Measurements from ENCODE around the gene KIAA1755. TPM values are rescaled to one million over a fixed set of nuclear protein-coding genes. Genes with fewer than 3 reads are reported as not detected.

KIAA1755 gene
- total RNA-seq, 4 donors from 2014 or later, result 0.12 to 3.4 (median 0.39) TPM

GRCh38 chr20:38300438-38300837 lies 39.9 kb upstream of the KIAA1755 start:
- H3K4me3 ChIP-seq, result no peak overlapping the region
- no peak for DNase-seq
- H3K9me3 ChIP-seq, result no peaks in the 10 kb centered on the region
- H3K27me3 ChIP-seq, result peaks cover 0 to 15% (median 0%) of the 10 kb centered on the region in 4 donors
- intact Hi-C loops (cut with DNase I), result loop anchor here (5.0 kb wide), 1 partner anchor 68 kb away; no protein-coding TSS in a partner anchor
- peak overlapping the region; percentile 56 to 84 (median 70) for H3K27ac ChIP-seq
- 59 to 64% methylated on average over 4 of the region's 4 CpGs for WGBS, 2 donors
- peaks cover 21 to 30% (median 21%) of the 10 kb centered on the region in 3 donors for H3K4me1 ChIP-seq
- TF ChIP-seq CTCF (IDR thresholded peaks at IDR 0.05) (no peak), POLR2A (IDR thresholded peaks at IDR 0.05) (no peak)
- H3K36me3 ChIP-seq, result no peaks in the 10 kb centered on the region

GRCh38 chr20:38299963-38300362 lies 39.4 kb upstream of the KIAA1755 start:
- TF ChIP-seq POLR2A (IDR thresholded peaks at IDR 0.05) (no peak), CTCF (IDR thresholded peaks at IDR 0.05) (no peak)
- DNase-seq, result no peak
- Histone ChIP-seq H3K27ac (peak overlapping the region; percentile 56 to 84 (median 70)), H3K4me1 (peaks cover 21 to 30% (median 21%) of the 10 kb centered on the region in 3 donors), H3K36me3 (no peaks in the 10 kb centered on the region), H3K9me3 (no peaks in the 10 kb centered on the region), H3K4me3 (no peak overlapping the region), H3K27me3 (peaks cover 0 to 10% (median 0%) of the 10 kb centered on the region in 4 donors)
- intact Hi-C loops (cut with DNase I), result loop anchor here (5.0 kb wide), 1 partner anchor 68 kb away; no protein-coding TSS in a partner anchor
- 22 to 51% methylated on average over 3 to 6 of the region's 6 CpGs for WGBS, 2 donors

GRCh38 chr20:38298768-38299288 lies 38.3 kb upstream of the KIAA1755 start:
- 0 to 23% methylated on average over 3 to 4 of the region's 13 CpGs for WGBS, 2 donors

GRCh38 chr20:38297916-38298674 lies 37.6 kb upstream of the KIAA1755 start:
- H3K4me1 ChIP-seq, result peaks cover 16 to 30% (median 21%) of the 10 kb centered on the region in 3 donors
- peak overlapping the region; percentile 71 to 90 (median 82) for H3K27ac ChIP-seq
- H3K36me3 ChIP-seq, result no peaks in the 10 kb centered on the region
- peaks cover 0 to 5% (median 0%) of the 10 kb centered on the region in 4 donors for H3K27me3 ChIP-seq
- WGBS, 2 donors, result 82 to 83% methylated on average over 7 of the region's 7 CpGs
- TF ChIP-seq CTCF (IDR thresholded peaks at IDR 0.05) (no peak), POLR2A (IDR thresholded peaks at IDR 0.05) (no peak)
- no peak overlapping the region for H3K4me3 ChIP-seq
- no peaks in the 10 kb centered on the region for H3K9me3 ChIP-seq
- intact Hi-C loops (cut with DNase I), result no loop called here
- DNase-seq, result no peak

More at GRCh38 chr20:38298768-38299288, 38.3 kb upstream of the KIAA1755 start:
- no peak for DNase-seq
- Histone ChIP-seq H3K9me3 (no peaks in the 10 kb centered on the region), H3K36me3 (no peaks in the 10 kb centered on the region), H3K4me1 (peaks cover 16 to 30% (median 21%) of the 10 kb centered on the region in 3 donors), H3K4me3 (no peak overlapping the region), H3K27ac (peak overlapping the region; percentile 71 to 90 (median 82)), H3K27me3 (peaks cover 0 to 5% (median 0%) of the 10 kb centered on the region in 4 donors)
- no peak for TF ChIP-seq POLR2A (IDR thresholded peaks at IDR 0.05)
- no peak for TF ChIP-seq CTCF (IDR thresholded peaks at IDR 0.05)
- intact Hi-C loops (cut with DNase I), result no loop called here

GRCh38 chr20:38296433-38296832 lies 35.9 kb upstream of the KIAA1755 start:
- intact Hi-C loops (cut with DNase I), result no loop called here
- 78 to 88% methylated on average over 3 to 9 of the region's 11 CpGs for WGBS, 2 donors

More at GRCh38 chr20:38296433-38296832, 35.9 kb upstream of the KIAA1755 start:
- peaks cover 0 to 6% (median 0%) of the 10 kb centered on the region in 4 donors for H3K27me3 ChIP-seq
- H3K36me3 ChIP-seq, result no peaks in the 10 kb centered on the region
- DNase-seq, result no peak
- H3K27ac ChIP-seq, result no peak overlapping the region
- peaks cover 16 to 30% (median 21%) of the 10 kb centered on the region in 3 donors for H3K4me1 ChIP-seq
- no peaks in the 10 kb centered on the region for H3K9me3 ChIP-seq
- H3K4me3 ChIP-seq, result no peak overlapping the region
- no peak for TF ChIP-seq POLR2A (IDR thresholded peaks at IDR 0.05)
- no peak for TF ChIP-seq CTCF (IDR thresholded peaks at IDR 0.05)
